ENCODE data around the gene SLC35E3. TPM values are rescaled to one million over a fixed set of nuclear protein-coding genes. Genes with fewer than 3 reads are reported as not detected.

The SLC35E3 gene
- total and polyA plus RNA-seq, 2 donors (not counting 1 experiment from before 2014, with no cell fraction given), result 4.1 to 11.1 TPM

DNA sequence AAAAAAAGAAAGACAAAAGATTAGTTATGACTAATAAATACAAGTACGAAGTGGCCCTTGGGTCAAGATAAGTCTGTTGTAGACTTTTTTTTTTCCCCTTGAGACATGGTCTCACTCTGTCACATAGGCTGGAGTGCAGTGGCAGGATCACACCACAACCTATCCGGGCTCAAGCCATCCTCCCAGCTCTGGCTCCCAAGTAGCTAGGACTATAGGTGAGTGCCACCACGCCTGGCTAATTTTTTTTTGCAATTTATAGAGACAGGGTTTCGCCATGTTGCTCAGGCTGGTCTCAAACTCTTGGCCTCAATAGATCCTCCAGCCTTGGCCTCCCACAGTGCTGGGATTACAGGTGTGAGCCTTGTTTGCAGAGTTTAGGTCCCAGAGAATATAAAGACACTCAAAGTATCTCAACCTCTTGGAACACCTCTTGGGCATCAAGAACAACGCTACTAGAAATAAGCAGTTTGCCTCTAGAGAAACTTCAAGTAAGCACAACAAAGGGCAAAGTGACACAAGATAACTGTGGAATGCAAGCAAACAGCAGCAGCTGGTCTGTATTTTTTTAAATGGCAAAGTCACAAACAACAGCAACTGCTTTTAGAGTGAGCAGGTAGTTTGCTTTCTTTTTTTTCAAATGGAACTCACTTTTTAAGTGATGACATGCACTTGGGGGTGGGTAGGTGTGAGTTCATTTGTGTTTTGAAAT is 58.1 kb downstream of the SLC35E3 start:
- no peak overlapping the region for H3K27ac ChIP-seq (ENCODE audit: insufficient read depth, low read length)

DNA sequence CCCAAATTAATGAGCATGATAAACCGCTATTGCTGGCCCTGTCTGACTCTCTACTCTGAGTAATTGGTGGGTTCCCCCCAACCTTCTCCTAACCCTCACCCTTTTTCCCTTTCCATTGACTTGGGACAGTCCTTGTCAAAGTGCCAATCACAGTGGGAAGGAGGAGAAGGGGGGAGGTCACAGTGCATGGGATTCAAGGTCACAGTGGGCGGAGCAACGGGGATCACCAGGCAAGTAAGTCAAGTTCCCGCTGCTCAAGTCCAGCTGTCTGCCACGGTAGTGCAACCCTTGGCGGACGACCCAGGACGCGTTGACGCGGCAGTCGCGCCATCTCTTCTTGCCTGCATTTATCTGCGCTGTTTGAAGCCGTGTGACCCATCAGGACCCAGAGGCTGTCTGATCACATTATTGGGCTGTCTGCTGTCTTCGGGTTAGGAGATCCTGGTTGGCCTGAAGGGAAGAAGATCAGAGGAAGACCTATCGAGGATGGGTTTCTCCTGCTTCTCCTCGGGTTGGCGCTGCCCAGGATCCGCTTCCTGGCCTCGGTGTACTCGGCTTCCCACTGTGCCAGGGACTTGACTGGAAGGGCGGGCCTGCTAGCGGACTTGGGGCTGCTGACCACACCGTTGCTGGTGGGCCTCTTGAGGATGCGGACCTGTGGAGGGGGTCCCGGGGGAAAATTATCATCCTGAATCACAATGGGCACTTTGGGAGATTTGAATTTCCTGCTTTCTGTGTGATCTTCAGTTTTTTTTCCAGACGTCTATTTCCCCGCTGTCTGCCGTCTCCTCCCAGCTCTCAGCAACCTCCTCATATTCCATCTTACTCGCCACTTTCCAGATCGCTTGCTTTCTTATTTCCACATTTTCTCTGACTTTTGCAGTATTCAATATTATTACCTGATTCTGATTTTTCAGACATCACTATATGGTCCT is 58.9 kb downstream of the SLC35E3 start:
- Histone ChIP-seq H3K27ac (ENCODE audit: insufficient read depth, low read length) (no peak overlapping the region), H3K36me3 (ENCODE audit: control insufficient read depth, insufficient read depth, low read length) (peaks cover 3% of the 10 kb centered on the region), H3K9me3 (ENCODE audit: control insufficient read depth, insufficient read depth, low read depth, low read length) (no peaks in the 10 kb centered on the region), H2AFZ (ENCODE audit: low read length) (no peak overlapping the region), H3K9ac (ENCODE audit: insufficient read depth, low read length) (no peak overlapping the region), H3K4me3 (replicated peaks in 1 of 4; ENCODE audit: control extremely low read depth in 1 of 4, insufficient read depth in 1 of 4, low read depth in 3 of 4, low read length in 4 of 4) (no peak overlapping the region), H3K4me2 (ENCODE audit: extremely low read depth, insufficient read depth, low read length) (no peak overlapping the region), H3K4me1 (ENCODE audit: control insufficient read depth, extremely low read depth, insufficient read depth, low read length) (no peaks in the 10 kb centered on the region), H3K79me2 (ENCODE audit: control insufficient read depth, insufficient read depth, low read length) (peaks cover 16% of the 10 kb centered on the region), H3K27me3 (ENCODE audit: control insufficient read depth, insufficient read depth, low read length) (no peaks in the 10 kb centered on the region), H4K20me1 (ENCODE audit: control insufficient read depth, extremely low read depth, insufficient read depth, low read length) (no peaks in the 10 kb centered on the region)
- DNase-seq (ENCODE audit: low read depth in 2 of 2), result no peak
- TF ChIP-seq, protein P1, sequence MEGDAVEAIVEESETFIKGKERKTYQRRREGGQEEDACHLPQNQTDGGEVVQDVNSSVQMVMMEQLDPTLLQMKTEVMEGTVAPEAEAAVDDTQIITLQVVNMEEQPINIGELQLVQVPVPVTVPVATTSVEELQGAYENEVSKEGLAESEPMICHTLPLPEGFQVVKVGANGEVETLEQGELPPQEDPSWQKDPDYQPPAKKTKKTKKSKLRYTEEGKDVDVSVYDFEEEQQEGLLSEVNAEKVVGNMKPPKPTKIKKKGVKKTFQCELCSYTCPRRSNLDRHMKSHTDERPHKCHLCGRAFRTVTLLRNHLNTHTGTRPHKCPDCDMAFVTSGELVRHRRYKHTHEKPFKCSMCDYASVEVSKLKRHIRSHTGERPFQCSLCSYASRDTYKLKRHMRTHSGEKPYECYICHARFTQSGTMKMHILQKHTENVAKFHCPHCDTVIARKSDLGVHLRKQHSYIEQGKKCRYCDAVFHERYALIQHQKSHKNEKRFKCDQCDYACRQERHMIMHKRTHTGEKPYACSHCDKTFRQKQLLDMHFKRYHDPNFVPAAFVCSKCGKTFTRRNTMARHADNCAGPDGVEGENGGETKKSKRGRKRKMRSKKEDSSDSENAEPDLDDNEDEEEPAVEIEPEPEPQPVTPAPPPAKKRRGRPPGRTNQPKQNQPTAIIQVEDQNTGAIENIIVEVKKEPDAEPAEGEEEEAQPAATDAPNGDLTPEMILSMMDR (conservative IDR thresholded peaks at IDR 0.05 in 1 of 2, IDR thresholded peaks at IDR 0.05 in 1 of 2; ENCODE audit: low read depth in 1 of 2, low read length in 2 of 2), result no peak
- no peak for TF ChIP-seq EZH2 (IDR thresholded peaks at IDR 0.05; ENCODE audit: low read length, missing control alignments)

More for the DNA sequence above, 58.1 kb downstream of the SLC35E3 start:
- no peaks in the 10 kb centered on the region for H3K27me3 ChIP-seq (ENCODE audit: control insufficient read depth, insufficient read depth, low read length)
- no peak overlapping the region for H3K9ac ChIP-seq (ENCODE audit: insufficient read depth, low read length)
- TF ChIP-seq EZH2 (IDR thresholded peaks at IDR 0.05; ENCODE audit: low read length, missing control alignments), result no peak
- TF ChIP-seq, protein P1 (conservative IDR thresholded peaks at IDR 0.05 in 1 of 2, IDR thresholded peaks at IDR 0.05 in 1 of 2; ENCODE audit: low read depth in 1 of 2, low read length in 2 of 2), result no peak
- peaks cover 8% of the 10 kb centered on the region for H3K79me2 ChIP-seq (ENCODE audit: control insufficient read depth, insufficient read depth, low read length)
- no peak overlapping the region for H2AFZ ChIP-seq (ENCODE audit: low read length)
- H3K4me2 ChIP-seq (ENCODE audit: extremely low read depth, insufficient read depth, low read length), result no peak overlapping the region
- H3K4me1 ChIP-seq (ENCODE audit: control insufficient read depth, extremely low read depth, insufficient read depth, low read length), result no peaks in the 10 kb centered on the region
- no peak overlapping the region for H3K4me3 ChIP-seq (replicated peaks in 1 of 4; ENCODE audit: control extremely low read depth in 1 of 4, insufficient read depth in 1 of 4, low read depth in 3 of 4, low read length in 4 of 4)
- no peaks in the 10 kb centered on the region for H3K9me3 ChIP-seq (ENCODE audit: control insufficient read depth, insufficient read depth, low read depth, low read length)
- H3K36me3 ChIP-seq (ENCODE audit: control insufficient read depth, insufficient read depth, low read length), result no peaks in the 10 kb centered on the region
- no peak for DNase-seq (ENCODE audit: low read depth in 2 of 2)
- no peaks in the 10 kb centered on the region for H4K20me1 ChIP-seq (ENCODE audit: control insufficient read depth, extremely low read depth, insufficient read depth, low read length)

DNA sequence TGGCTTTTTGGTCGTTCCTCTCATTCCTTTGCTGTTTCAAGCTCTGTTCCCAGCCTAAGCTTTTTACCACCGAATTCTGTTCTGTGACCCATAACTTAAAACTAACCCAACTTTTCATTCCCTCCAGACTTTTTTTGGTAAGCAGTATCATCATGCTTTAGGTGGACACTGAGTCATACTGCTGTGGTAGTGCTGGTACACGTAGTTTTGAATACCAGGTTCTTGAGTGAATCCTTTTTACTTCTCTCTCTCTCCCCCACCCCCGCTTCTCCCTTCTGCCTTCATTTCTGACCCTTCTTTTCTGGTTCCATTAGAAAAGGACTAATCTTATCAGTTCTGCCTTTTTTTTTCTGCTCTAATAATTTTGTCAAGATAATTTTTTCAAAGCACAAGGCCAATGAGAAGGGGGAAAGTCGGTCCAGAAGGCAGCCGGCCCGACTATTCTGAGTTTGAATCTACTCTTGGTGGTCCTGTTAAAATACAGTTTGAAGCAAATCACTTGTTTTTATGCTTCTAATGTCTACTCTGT is 59.7 kb downstream of the SLC35E3 start:
- TF ChIP-seq EZH2 (IDR thresholded peaks at IDR 0.05; ENCODE audit: low read length, missing control alignments), result no peak
- TF ChIP-seq, protein P1 (conservative IDR thresholded peaks at IDR 0.05 in 1 of 2, IDR thresholded peaks at IDR 0.05 in 1 of 2; ENCODE audit: low read depth in 1 of 2, low read length in 2 of 2), result no peak
- peaks cover 3% of the 10 kb centered on the region for H3K36me3 ChIP-seq (ENCODE audit: control insufficient read depth, insufficient read depth, low read length)
- no peaks in the 10 kb centered on the region for H3K27me3 ChIP-seq (ENCODE audit: control insufficient read depth, insufficient read depth, low read length)
- DNase-seq (ENCODE audit: low read depth in 2 of 2), result peak in 1 of 2 donors; percentile 61
- no peak overlapping the region for H3K4me2 ChIP-seq (ENCODE audit: extremely low read depth, insufficient read depth, low read length)
- H3K4me1 ChIP-seq (ENCODE audit: control insufficient read depth, extremely low read depth, insufficient read depth, low read length), result no peaks in the 10 kb centered on the region
- H4K20me1 ChIP-seq (ENCODE audit: control insufficient read depth, extremely low read depth, insufficient read depth, low read length), result no peaks in the 10 kb centered on the region
- H3K4me3 ChIP-seq (replicated peaks in 1 of 4; ENCODE audit: control extremely low read depth in 1 of 4, insufficient read depth in 1 of 4, low read depth in 3 of 4, low read length in 4 of 4), result no peak overlapping the region
- H3K79me2 ChIP-seq (ENCODE audit: control insufficient read depth, insufficient read depth, low read length), result peaks cover 22% of the 10 kb centered on the region
- no peak overlapping the region for H3K9ac ChIP-seq (ENCODE audit: insufficient read depth, low read length)
- H3K27ac ChIP-seq (ENCODE audit: insufficient read depth, low read length), result no peak overlapping the region
- H3K9me3 ChIP-seq (ENCODE audit: control insufficient read depth, insufficient read depth, low read depth, low read length), result no peaks in the 10 kb centered on the region
- H2AFZ ChIP-seq (ENCODE audit: low read length), result no peak overlapping the region

Data from fibroblast of lung (primary cell).